ENCODE measurements around the gene AQP2. TPM values are rescaled to one million over a fixed set of nuclear protein-coding genes. Genes with fewer than 3 reads are reported as not detected.

The AQP2 gene
- total RNA-seq, 1 donor: not detected

DNA sequence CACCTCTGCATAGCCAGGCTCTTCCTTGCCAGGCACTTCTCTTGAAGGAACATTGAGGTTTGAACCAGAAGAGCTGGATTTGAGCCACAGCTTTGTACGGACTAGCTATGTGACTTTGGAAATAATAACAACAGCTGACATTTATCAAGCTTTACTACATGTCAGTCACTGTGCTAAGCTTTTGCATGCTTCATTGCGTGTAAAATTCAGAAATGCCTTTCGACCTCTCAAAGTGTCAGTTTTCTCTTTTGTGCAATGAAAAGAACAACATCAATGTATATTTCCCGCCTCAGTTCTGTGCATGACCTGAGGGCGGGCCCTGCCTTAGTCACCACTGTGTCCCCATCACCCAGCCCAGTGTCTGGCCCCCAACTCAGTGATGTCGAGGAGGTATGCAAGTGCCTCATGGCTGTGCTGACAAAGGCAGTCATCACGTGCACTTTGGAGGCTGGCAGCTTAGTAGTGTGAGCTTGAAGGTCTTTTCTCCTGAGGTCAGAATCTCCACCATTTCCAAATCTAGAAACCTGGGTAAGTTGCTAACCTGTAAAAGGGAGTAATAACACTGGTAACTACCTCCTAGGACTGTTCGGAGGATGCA lies 17.9 kb upstream of the AQP2 start:
- DNase-seq (ENCODE audit: low read depth): no peak
- H3K4me3 ChIP-seq (ENCODE audit: low read depth, low read length): no peak overlapping the region
- TF ChIP-seq, protein P1, sequence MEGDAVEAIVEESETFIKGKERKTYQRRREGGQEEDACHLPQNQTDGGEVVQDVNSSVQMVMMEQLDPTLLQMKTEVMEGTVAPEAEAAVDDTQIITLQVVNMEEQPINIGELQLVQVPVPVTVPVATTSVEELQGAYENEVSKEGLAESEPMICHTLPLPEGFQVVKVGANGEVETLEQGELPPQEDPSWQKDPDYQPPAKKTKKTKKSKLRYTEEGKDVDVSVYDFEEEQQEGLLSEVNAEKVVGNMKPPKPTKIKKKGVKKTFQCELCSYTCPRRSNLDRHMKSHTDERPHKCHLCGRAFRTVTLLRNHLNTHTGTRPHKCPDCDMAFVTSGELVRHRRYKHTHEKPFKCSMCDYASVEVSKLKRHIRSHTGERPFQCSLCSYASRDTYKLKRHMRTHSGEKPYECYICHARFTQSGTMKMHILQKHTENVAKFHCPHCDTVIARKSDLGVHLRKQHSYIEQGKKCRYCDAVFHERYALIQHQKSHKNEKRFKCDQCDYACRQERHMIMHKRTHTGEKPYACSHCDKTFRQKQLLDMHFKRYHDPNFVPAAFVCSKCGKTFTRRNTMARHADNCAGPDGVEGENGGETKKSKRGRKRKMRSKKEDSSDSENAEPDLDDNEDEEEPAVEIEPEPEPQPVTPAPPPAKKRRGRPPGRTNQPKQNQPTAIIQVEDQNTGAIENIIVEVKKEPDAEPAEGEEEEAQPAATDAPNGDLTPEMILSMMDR (IDR thresholded peaks at IDR 0.05; ENCODE audit: insufficient read depth, low read length): no peak

DNA sequence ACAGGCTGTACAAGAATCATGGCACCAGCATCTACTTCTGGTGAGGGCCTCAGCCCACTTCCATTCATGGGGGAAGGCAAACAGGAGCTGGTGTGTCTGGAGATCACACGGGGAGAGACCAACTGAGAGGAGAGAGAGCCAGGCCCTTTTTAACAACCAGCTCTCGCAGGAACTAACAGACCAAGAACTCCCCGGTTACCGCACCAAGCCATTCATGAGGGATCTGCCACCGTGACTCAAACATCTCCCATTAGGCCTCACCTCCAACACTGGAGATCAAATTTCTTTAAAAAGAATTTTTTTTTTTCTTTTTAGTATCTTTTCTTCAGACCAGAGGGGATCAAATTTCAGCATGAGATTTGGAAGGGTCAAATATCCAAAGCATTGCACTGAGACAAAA lies 16.7 kb upstream of the AQP2 start:
- TF ChIP-seq, protein P1 (IDR thresholded peaks at IDR 0.05; ENCODE audit: insufficient read depth, low read length): no peak
- peak; percentile 44 for DNase-seq (ENCODE audit: low read depth)
- no peak overlapping the region for H3K4me3 ChIP-seq (ENCODE audit: low read depth, low read length)

DNA sequence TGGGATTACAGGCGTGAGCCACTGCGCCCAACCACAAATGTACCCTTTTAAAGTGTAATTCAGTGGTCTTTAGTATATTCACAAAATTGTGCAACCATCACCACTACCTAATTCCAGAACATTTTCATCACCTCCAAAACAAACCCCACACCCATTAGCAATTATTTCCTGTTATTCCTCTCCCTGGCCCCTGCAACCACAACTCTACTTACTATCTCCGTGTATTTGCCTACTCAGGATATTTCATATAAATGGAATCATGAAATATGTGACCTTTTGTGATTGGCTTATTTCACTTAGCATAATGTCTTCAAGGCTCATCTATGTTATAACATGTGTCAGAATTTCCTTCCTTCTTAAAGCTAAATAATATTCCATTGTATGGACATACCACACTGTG lies 16.0 kb upstream of the AQP2 start:
- no peak overlapping the region for H3K4me3 ChIP-seq (ENCODE audit: low read depth, low read length)
- DNase-seq (ENCODE audit: low read depth): no peak
- TF ChIP-seq, protein P1 (IDR thresholded peaks at IDR 0.05; ENCODE audit: insufficient read depth, low read length): no peak

DNA sequence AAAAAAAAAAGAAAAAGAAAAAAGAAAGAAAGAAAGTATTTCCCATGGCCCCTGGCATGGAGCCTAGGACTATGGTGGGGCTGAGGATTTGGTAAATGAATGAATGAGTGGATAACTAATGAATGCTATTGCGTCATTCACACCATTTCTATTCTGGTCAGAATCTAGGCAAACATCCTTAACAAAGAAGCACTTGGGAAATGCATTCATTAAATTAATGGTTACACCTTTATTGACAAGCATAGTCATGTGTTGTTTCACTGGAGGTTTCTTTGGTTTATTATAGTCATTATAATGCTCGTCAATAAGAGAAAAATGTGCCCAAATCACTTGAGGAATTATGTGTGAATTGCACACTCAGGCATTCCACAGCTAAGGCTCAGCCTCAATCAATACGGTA lies 13.6 kb upstream of the AQP2 start:
- no peak overlapping the region for H3K4me3 ChIP-seq (ENCODE audit: low read depth, low read length)
- TF ChIP-seq, protein P1 (IDR thresholded peaks at IDR 0.05; ENCODE audit: insufficient read depth, low read length): no peak
- DNase-seq (ENCODE audit: low read depth): no peak

DNA sequence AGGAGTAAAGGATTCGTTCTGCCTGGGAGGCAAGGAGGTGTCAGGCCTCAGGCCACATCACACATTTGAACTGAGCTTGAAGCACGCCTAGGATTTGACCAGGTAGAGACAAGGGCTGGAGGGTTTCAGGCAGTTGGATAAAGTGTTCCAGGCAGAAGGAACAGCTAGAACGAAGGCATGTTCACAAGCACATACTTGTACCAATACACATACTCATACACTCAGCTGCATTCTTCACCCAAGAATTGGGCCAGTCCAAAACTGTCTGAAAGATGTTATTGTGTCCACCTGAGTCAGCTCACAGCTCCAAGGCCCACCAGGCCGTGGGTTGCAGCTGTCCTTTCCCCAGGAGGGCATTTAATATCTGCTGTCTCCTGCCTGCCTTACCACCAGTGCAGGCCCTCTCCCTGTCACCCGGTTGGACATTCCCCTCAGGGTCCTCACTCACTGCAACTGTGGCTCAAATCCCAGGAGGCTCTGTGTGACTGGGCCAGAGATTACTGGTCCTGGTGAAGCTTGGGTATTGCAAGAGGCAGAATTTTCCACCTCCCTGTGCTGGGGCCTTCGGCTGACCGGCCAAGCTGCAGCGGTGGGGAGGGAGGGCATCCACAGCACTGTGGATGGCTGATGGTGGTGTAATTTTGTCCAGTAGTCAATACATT lies 12.8 kb upstream of the AQP2 start:
- no peak for DNase-seq (ENCODE audit: low read depth)
- TF ChIP-seq, protein P1 (IDR thresholded peaks at IDR 0.05; ENCODE audit: insufficient read depth, low read length): no peak
- no peak overlapping the region for H3K4me3 ChIP-seq (ENCODE audit: low read depth, low read length)

DNA sequence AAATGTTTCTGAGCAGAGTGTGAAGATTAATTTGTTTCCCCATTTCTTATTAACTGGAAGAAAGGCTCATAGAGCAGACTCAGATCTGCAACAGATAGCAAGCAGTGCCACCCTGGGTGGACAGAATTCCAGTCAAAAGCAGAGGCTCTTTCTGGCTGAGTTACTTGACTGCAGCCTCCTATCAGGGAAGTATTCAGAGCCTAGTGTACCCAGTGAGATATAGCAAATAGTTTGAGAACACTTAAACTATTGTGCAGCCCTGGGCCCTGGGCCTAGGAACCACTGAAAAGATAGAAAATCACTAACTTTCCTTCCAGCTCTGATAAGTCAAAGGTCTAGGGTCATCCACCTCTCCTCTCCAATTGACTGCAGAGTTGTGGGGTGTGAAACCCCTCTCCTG lies 11.2 kb upstream of the AQP2 start:
- DNase-seq (ENCODE audit: low read depth): no peak
- TF ChIP-seq, protein P1 (IDR thresholded peaks at IDR 0.05; ENCODE audit: insufficient read depth, low read length): no peak
- H3K4me3 ChIP-seq (ENCODE audit: low read depth, low read length): no peak overlapping the region

Measured in fibroblast of the aortic adventitia (primary cell).